GM19238 (cell line): ENCODE measurements around the gene ABCF2.

Experiments used
- DNase-seq: peaks from one replicate; pipeline ENCODE4 v3.0.0; 2011; ENCODE audit warnings: low spot score; ENCODE audit not compliant: insufficient read length

The ABCF2 gene

GRCh38 chr7:151252961-151253711 lies 26.1 kb upstream of the ABCF2 start:
- no peak for DNase-seq

DNA sequence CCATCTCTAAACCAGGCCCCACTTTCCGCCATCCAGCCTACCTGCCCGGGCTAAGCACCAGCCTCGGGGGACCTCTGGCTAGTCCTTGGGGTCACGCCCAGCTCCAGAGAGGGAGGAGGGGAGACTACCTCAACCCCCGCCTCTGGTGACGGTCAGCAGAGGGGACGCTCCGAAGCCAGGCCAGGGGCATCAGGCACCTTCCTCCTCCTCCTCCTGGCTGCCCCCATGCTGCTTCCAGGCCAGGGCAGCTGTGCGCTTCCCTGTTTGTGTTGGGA lies 25.5 kb upstream of the ABCF2 start:
- DNase-seq = no peak

DNA sequence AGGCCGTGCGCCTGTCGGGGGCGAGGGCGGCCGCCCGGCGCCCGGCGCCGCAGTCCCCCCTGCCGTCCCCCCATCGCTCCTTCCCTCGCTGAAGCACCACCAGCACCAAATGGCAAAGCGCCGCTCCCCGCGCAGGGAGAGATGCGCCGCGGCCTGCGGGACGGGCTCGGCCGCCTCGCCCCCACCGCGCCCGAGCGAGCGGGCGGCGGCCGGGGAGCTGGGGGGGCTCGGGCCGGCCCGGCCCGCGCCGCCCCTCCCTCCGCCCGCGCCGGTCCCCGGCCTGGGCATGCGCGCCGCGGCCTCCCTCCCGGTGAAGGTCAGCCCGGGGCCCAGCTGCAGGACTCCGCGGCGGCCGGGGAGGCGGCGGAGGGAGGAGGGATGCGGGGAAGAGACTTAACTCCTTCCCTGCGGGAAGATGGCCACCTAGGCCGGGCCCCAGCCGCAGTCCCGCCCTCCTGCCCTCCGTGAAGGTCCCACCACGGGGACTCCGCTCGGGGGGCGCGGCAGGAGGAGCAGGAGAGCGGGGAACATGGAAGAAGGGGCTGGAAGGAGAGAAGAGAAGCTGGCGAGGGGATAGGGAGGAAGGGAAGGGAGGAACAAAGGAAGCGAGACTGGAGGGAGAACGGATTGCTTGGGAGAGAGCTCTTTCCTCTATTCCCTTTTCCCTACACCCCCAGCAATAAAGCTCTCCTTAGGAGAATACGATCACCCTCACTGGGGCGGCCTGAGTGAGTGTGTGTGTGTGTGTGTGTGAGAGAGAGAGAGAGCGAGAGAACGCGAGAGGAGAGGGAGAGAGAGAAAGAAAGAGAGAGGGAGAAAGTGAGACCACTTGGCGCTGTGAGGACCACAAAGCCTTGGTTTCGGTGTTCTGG lies 24.9 kb upstream of the ABCF2 start:
- DNase-seq = no peak

DNA sequence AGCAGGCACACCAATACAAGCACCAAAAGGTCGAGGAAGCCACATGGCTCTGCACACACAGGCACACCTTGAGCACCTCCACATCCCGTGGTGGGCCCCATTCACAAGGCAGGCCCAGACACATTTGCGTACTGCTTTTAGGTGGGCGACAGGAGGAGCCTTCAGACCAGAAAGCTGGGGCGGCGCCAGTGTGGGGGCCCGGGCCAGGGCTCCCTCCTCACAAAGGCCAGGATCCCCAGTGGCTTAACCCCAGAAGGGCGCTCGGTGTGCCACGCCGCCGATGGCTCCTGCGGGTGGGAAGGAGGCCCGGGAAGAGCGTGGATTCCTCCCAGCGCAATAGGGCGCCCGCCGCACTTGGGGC lies 24.3 kb upstream of the ABCF2 start:
- no peak for DNase-seq

- DNase-seq = no peak
Observed at GRCh38 chr7:151250181-151251132, 23.5 kb upstream of the ABCF2 start.

DNA sequence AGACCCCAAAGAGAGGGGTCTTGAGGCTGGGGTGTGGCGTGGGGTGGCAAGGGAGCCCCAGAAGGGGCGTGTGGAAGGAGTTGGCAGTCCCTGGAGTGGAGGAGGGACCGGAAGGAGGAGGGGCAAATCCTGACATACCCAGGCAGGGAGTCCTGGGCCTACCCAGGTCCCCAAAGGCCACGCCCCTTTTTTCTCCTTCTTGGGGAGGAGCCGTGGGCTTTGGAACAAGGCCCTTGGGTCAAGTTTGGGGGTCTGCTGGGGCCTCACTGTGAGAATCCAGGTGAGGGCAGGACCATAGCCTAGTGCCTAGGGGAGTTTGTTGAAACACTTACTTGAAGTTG lies 22.7 kb upstream of the ABCF2 start:
- DNase-seq = no peak

GRCh38 chr7:151249034-151249731 lies 22.2 kb upstream of the ABCF2 start:
- DNase-seq = no peak

DNA sequence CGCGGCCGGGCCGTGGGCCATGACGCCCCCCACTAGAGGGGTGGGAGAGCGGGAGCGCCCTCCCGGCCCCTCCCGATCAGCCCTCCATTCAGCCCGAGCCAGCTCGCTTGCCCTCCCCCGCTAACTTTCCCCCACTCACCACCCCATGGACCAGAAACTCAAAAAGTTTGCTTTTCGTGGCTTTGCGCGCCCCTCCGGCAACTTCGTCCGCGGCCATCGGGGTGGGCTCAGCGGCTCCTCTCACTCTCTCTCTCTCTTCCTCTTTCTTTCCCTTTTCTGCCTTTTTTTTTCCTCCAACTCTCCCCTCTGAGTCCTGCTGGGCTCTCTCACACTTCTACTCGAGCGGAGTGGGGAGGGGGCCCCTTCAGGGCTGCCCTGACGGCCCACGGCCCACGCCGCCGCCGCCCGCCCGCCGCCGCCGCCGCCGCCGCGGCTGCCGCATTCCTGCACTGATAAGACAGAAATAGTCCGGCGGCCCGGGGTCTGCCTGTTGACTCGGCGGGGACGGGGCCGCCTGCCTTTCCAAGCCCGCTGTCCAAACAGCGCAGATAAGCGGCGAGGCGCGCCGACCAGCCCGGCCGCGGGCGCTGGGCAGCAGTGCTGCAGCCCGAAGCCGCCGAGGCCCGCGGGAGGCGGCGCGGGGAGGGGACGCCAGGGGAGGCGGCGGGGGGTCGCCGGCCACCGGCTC lies 21.5 kb upstream of the ABCF2 start, which contains the start of gene SMARCD3:
SMARCD3 (minus strand) TSS at position 349 of the 688 bp plus-strand sequence; CDS start at position 217, 132 bp downstream.
- no peak for DNase-seq

DNA sequence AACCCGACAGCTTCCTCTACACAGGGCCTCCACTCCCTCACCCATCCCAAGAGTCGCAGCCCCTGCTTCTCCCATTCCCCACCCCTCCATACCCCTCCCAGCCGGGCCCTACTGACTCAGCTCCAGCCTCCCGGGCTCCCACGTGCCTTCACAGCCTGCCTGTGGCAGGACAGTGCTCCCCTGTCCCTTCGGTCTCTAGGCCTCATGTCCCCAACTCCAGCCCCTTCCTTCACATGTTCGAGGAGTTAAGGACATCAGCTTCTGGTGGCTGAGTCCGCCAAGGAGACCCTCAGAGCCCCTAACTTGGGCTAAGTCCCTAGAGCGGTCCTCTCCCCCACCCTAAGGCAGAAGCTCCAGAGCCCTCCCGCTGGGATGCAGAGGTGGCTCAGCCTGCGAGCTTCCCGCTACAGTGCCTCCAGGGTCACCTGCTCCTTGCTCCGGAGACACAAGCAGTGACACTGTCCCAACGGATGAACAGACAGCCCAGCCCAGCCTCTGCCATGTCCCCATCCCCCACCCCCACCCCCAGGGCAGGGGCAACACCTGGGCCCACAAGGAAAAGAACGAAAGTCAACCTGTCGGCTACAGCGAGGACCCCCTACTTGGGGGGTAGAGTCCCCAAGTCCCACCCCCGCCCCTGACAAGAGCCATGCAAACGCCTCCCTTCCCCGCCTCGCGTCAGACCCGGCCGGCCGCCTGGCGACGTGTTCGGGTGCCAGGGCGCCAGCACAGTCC lies 20.8 kb upstream of the ABCF2 start:
- no peak for DNase-seq

GRCh38 chr7:151246851-151247580 lies 20.0 kb upstream of the ABCF2 start:
- DNase-seq = no peak

GRCh38 chr7:151246102-151246850 lies 19.3 kb upstream of the ABCF2 start:
- no peak for DNase-seq

DNA sequence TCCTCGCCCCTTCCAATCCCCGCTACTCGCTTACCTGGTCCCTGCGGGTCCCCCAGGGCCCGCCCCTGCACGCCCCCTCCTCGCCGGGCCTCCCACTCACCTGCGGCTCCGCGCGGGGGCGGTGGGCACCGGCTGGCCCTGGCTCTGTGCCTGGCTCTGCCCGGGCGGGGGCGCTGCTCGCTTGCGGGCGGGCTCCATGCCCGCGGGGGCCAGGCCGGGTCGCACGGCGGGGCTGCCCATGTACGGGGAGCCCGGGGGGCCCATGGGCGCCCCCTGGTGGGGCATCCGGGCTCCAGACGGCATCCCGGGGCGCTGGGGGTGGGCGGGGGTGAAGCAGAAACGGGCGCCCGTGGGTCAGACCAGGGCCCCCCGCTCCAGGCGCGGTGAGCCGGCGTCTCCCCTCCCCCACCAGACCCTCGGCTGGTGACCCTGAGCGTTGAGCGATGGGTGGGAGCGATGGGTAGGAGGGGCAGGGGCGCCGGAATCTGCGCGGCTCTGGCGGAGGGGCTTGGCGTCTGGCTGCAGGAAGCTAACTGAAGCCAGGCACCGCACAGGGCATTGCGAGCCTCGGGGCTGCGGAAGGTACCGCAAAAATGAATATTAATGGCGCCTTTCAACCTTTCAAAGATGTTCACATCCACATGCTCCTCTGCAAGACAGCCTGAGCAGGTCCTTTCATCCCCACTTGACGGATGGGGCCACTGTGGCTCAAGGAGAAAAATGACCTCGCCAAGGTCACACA lies 18.5 kb upstream of the ABCF2 start:
- DNase-seq = peak; percentile 83

DNA sequence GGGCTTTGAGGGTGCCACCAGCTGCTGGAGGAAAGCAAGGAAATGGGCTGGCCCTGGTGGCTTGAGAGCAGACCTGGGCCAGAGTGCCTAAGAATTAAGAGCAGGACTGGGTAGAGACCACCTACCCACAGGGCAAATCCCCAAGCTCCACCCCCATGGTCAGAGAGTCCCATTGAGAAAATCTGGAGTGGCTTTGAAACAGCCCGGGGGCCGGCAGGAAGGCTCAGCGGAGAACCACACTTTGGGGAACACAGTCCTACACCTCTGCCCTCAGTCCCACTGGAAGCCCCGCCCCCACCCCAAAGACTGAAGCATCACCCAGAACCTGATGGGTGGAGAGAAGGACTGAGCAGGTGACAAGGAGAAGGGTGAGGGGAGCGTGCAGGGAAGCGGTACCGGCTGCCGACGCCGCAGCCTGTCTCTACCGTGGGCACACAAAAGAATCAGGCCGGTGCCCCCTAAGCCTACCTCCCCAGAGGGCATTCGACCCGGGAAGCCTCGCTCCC lies 17.9 kb upstream of the ABCF2 start:
- DNase-seq = no peak

GRCh38 chr7:151244196-151244840 lies 17.3 kb upstream of the ABCF2 start:
- peak; percentile 75 for DNase-seq

GRCh38 chr7:151243408-151244195 lies 16.6 kb upstream of the ABCF2 start:
- peak; percentile 68 for DNase-seq

GRCh38 chr7:151243045-151243349 lies 16.0 kb upstream of the ABCF2 start:
- DNase-seq = no peak
